GM21825 (cell line): ENCODE data around the gene SPTLC2.
"Not testable (repeated sequence)": the region's sequence is repeated elsewhere in the genome, so short reads cannot be mapped to it uniquely, and the experiment has no call there.

Source experiments
- ATAC-seq: cut with Tn5 transposase; IDR thresholded peaks from one replicate; pipeline ENCODE4 v1.9.1; 2021; ENCODE audit warnings: mild to moderate bottlenecking, moderate library complexity; ENCODE audit not compliant: unreplicated experiment

SPTLC2 gene

GRCh38 chr14:77554816-77555599 is 61.4 kb downstream of the SPTLC2 start:
- ATAC-seq, result no peak

GRCh38 chr14:77554207-77554606 is 62.2 kb downstream of the SPTLC2 start:
- no peak for ATAC-seq

- ATAC-seq, result no peak
These were observed 67.0 kb downstream of the SPTLC2 start for GRCh38 chr14:77549451-77549850.

- no peak for ATAC-seq
These were observed 68.8 kb downstream of the SPTLC2 start for GRCh38 chr14:77547512-77548180.

- ATAC-seq, result not testable (repeated sequence)
These were observed 71.3 kb downstream of the SPTLC2 start for GRCh38 chr14:77545171-77545570.

GRCh38 chr14:77544571-77544970 is 71.9 kb downstream of the SPTLC2 start:
- ATAC-seq, result no peak

GRCh38 chr14:77543637-77544334 is 72.7 kb downstream of the SPTLC2 start:
- ATAC-seq, result no peak

- ATAC-seq, result no peak
These were observed 73.2 kb downstream of the SPTLC2 start for GRCh38 chr14:77543240-77543551.

GRCh38 chr14:77542421-77543239 is 73.8 kb downstream of the SPTLC2 start:
- no peak for ATAC-seq

- ATAC-seq, result no peak
These were observed 74.5 kb downstream of the SPTLC2 start for GRCh38 chr14:77541905-77542304.

- not testable (repeated sequence) for ATAC-seq
These were observed 79.5 kb downstream of the SPTLC2 start for GRCh38 chr14:77536951-77537350.

GRCh38 chr14:77531071-77531470 is 85.4 kb downstream of the SPTLC2 start:
- ATAC-seq, result no peak

- ATAC-seq, result no peak
These were observed 86.5 kb downstream of the SPTLC2 start for GRCh38 chr14:77529963-77530362.

- ATAC-seq, result no peak
These were observed 87.2 kb downstream of the SPTLC2 start for GRCh38 chr14:77529213-77529612.

GRCh38 chr14:77528701-77529100 is 87.7 kb downstream of the SPTLC2 start:
- ATAC-seq, result not testable (repeated sequence)

- ATAC-seq, result no peak
These were observed 90.2 kb downstream of the SPTLC2 start for GRCh38 chr14:77526266-77526665.

- ATAC-seq, result no peak
These were observed 91.9 kb downstream of the SPTLC2 start for GRCh38 chr14:77524536-77524935.

GRCh38 chr14:77523109-77523508 is 93.3 kb downstream of the SPTLC2 start:
- ATAC-seq, result no peak

- ATAC-seq, result no peak
These were observed 95.9 kb downstream of the SPTLC2 start for GRCh38 chr14:77520555-77520954.

GRCh38 chr14:77516126-77516525 is 100.3 kb downstream of the SPTLC2 start:
- ATAC-seq, result no peak
